Midbrain (tissue), 1 donor: Measurements from ENCODE around the gene EPHA8.

Experiments used
- DNase-seq: peaks from one replicate; lab custom pipeline; 2025; lab: John Stamatoyannopoulos, UW

Gene EPHA8

DNA sequence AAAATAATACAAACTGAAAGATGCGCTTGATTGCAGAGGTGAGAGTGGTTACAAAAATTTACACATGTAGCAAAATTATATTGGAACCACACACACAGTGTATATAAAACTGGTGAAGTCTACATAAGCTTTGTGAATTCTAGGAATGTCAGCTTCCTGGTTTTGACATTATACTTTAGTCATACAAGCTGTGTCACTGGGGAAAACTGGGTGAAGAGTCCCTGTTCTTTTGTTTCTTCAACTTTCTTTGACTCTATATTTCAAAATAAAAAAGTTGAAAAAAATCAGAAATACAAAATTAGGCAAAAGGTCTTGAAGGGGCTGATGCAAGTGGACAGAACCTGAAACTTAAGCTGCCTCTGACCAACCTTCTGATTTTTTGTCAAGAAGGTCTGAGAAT is 83.1 kb downstream of the EPHA8 start:
- no peak for DNase-seq

DNA sequence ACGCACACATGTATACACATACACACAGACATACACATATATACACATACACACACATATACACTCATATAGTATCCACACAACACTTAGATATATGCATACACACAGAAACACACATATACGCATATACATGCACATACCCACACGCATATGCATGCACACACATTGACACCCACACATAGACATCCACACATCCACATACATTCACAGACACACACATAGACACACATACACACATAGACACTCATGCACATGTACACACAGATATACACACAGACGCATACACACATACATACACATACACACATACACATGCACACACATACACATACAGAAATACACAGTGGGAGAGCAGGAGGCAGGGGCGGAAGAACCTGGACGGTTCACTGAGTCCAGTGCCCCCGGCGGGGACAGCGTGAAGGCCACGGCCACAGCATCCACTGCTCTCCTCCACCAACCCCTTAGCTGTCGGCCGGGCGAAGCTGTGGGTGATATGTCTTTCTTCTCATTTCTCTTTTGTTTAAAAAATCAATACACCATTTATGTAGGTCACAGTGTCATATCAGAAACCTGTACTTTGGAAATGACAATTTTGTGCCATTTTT is 86.9 kb downstream of the EPHA8 start:
- DNase-seq, result no peak

DNA sequence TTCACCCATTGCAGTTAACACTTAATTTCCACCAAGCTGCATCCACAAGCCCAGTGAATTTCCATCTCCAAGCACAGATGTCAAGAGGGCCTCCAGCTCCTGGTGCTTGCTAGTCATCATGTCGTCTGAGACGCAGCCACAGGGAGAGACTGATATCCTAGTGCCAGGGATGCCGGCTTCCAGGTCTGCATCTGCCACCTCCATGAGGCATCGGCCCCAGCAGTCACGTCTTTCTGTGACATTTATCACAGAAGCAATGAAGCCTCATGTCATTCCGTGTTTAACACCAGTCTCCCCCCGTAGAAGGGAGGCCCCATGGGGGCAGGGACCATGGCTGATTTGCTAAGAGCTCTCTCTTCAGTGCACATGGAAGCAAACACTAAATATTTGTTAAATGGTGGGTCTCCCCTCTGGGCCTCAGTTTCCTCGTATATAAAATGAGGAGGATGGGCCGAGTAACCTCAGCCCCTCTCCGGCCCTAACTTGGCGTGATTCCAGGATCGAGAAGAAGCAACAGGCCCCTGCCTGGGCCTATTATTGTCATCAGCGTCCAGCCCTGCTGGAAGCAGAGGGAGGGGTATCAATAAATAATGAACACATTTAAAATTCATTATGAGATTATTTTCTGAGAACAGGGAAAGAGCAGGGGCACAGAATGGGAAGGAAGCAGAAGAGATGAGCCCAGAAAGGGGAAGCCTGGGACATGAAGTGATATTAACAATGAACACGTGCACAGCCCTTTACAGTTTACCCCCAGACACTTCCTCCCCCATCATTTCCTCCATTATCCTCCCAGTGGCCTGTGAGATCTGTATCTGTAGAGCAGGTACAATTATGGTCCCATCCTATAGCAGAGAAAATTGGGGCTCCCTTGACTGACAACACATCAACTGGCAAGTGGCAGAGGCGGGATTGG is 88.9 kb downstream of the EPHA8 start:
- DNase-seq, result no peak

DNA sequence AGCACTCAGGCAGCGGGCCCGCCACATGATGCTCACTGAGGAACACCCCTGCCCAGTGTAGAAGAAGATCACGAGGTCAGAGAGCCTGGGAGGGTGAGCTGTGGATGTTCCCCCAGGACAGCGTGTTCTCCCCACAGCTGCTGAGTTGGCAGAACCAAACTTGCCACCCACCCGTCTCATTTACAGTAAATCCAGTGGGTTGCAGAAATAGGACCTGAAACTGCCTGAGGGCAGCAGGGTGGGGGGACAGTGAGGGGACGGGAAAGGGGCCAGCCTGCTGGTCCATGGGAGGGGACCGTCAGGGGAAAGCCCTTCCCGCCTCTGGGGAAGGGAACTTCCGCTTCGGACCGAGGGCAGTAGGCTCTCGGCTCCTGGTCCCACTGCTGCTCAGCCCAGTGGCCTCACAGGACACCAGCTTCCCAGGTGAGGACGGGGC is 89.6 kb downstream of the EPHA8 start, which contains the start of gene C1QB:
C1QB (plus strand) TSS at position 356 of the 436 bp plus-strand sequence. CDS start 6,227 bp downstream, outside the sequence.
- DNase-seq, result peak; percentile 43
